PC-3 (cell line): ENCODE results near the gene PTGIS. TPM values are rescaled to one million over a fixed set of nuclear protein-coding genes. Genes with fewer than 3 reads are reported as not detected.

Experiments
- ATAC-seq: fragments of 200-7000 bp; cut with Tn5 transposase; 2 replicates; pipeline ENCODE4 v1.9.1; 2020; ENCODE audit warnings: mild to moderate bottlenecking, moderate library complexity
- BruUV-seq: library from RNA; stranded (reverse); fragments of 400-500 nt; replicated peaks from 2 replicates; lab custom pipeline; 2021; lab: Mats Ljungman, UMichigan
- CTCF ChIA-PET: fragments of 300-600 bp; sonication (Branson Sonifier 250); formaldehyde crosslinking; loops from one replicate; lab custom pipeline; 2022; ENCODE audit warnings: antibody characterized with exemption; lab: Charles Lee
- POLR2A ChIA-PET: fragments of 300-600 bp; sonication (Branson Sonifier 250); formaldehyde crosslinking; loops from one replicate; lab custom pipeline; 2022; ENCODE audit warnings: antibody characterized with exemption; ENCODE audit not compliant: unreplicated experiment; lab: Charles Lee
- DNase-seq: peaks from one replicate; pipeline ENCODE4 v3.0.0-alpha.2; 2015
- H2AFZ ChIP-seq: fragments of 300-600 bp; sonication (generic); 2 replicates; pipeline ENCODE4 v1.6.0; 2016; ENCODE audit warnings: antibody characterized with exemption, low read length
- H3F3A ChIP-seq: fragments of 300-600 bp; sonication (generic); one replicate; pipeline ENCODE4 v1.6.0; 2017; ENCODE audit warnings: antibody characterized with exemption, low read length, control low read depth, mild to moderate bottlenecking; ENCODE audit not compliant: unreplicated experiment
- H3K27ac ChIP-seq: fragments of 300-600 bp; sonication (generic); 2 replicates; pipeline ENCODE4 v1.5.1; 2016; ENCODE audit warnings: mild to moderate bottlenecking, low read length
- H3K27me3 ChIP-seq: fragments of 300-600 bp; sonication (generic); 2 replicates; pipeline ENCODE4 v1.6.1; 2016; ENCODE audit warnings: low read length, mixed read lengths
- H3K36me3 ChIP-seq: fragments of 300-600 bp; sonication (generic); 2 replicates; pipeline ENCODE4 v1.6.1; 2016; ENCODE audit warnings: low read depth, mixed run types, low read length, mixed read lengths
- H3K4me1 ChIP-seq: fragments of 300-600 bp; sonication (generic); 2 replicates; pipeline ENCODE4 v1.5.1; 2016; ENCODE audit warnings: low read length; ENCODE audit not compliant: insufficient read depth
- H3K4me2 ChIP-seq: fragments of 300-600 bp; sonication (generic); 2 replicates; pipeline ENCODE4 v1.6.0; 2016; ENCODE audit warnings: low read length
- H3K4me3 ChIP-seq: fragments of 300-600 bp; sonication (generic); 2 replicates; pipeline ENCODE4 v1.5.1; 2016; ENCODE audit warnings: mild to moderate bottlenecking, low read length, mixed read lengths
- H3K79me2 ChIP-seq: fragments of 300-600 bp; sonication (generic); 2 replicates; pipeline ENCODE4 v1.6.1; 2017; ENCODE audit warnings: low read length, mixed read lengths
- H3K9ac ChIP-seq: fragments of 300-600 bp; sonication (generic); 2 replicates; pipeline ENCODE4 v1.6.0; 2016; ENCODE audit warnings: mild to moderate bottlenecking, low read length
- H3K9me2 ChIP-seq: fragments of 300-600 bp; sonication (generic); replicated peaks from 2 replicates; pipeline ENCODE4 v1.6.1; 2016; ENCODE audit warnings: mixed run types, low read length, mixed read lengths
- H3K9me3 ChIP-seq: fragments of 300-600 bp; sonication (generic); 2 replicates; pipeline ENCODE4 v1.6.1; 2016; ENCODE audit warnings: low read length, mixed read lengths
- H4K20me1 ChIP-seq: fragments of 300-600 bp; sonication (generic); 2 replicates; pipeline ENCODE4 v1.6.1; 2016; ENCODE audit warnings: low read length, mixed read lengths
- CTCF ChIP-seq: fragments of 300-600 bp; sonication (generic); conservative IDR thresholded peaks from 2 replicates; pipeline ENCODE4 v1.5.1; 2017; ENCODE audit warnings: antibody characterized with exemption, low read depth, mild to moderate bottlenecking, low read length
- EZH2 ChIP-seq: fragments of 300-600 bp; sonication (generic); IDR thresholded peaks from one replicate; pipeline ENCODE4 v1.6.1; 2017; ENCODE audit warnings: antibody characterized with exemption, mild to moderate bottlenecking, low read length; ENCODE audit not compliant: unreplicated experiment
- EZH2phosphoT487 ChIP-seq: fragments of 300-600 bp; sonication (generic); IDR thresholded peaks from 2 replicates; pipeline ENCODE4 v1.6.1; 2018; ENCODE audit warnings: mild to moderate bottlenecking, antibody characterized with exemption, low read length, borderline replicate concordance
- intact Hi-C: fragments of 100-400 bp; cut with micrococcal nuclease; formaldehyde crosslinking; loops from 2 replicates; pipeline ENCODE4 v1.9.0; 2023
- total RNA-seq: library from RNA; depleted of rRNA; stranded (reverse); fragments of >200 nt; gene quantifications from 2 replicates; pipeline ENCODE4 v1.2.3, GENCODE V29; 2014

PTGIS gene
- total RNA-seq, 1 experiment from 2014 or later, result 0.18 TPM

- no peak overlapping the region for H3K27ac ChIP-seq
- CTCF ChIA-PET, result no interaction called here
- ATAC-seq, result no peak
- H3K9me3 ChIP-seq, result no peaks in the 10 kb centered on the region
- no peak overlapping the region for H3K9ac ChIP-seq
- DNase-seq, result no peak
- POLR2A ChIA-PET, result no interaction called here
- no peaks in the 10 kb centered on the region for H3K4me1 ChIP-seq
- no peaks in the 10 kb centered on the region for H4K20me1 ChIP-seq
- no peak overlapping the region for H2AFZ ChIP-seq
- TF ChIP-seq CTCF (no peak), EZH2 (no peak), EZH2phosphoT487 (no peak)
- no peaks in the 10 kb centered on the region for H3K9me2 ChIP-seq
- no peaks in the 10 kb centered on the region for H3F3A ChIP-seq
- H3K36me3 ChIP-seq, result no peaks in the 10 kb centered on the region
- H3K27me3 ChIP-seq, result peaks cover 66% of the 10 kb centered on the region
- BruUV-seq, result no TSS peak
- H3K4me2 ChIP-seq, result no peak overlapping the region
- H3K4me3 ChIP-seq, result no peak overlapping the region
- H3K79me2 ChIP-seq, result no peaks in the 10 kb centered on the region
- intact Hi-C loops, result no loop called here
Observed at GRCh38 chr20:49476016-49476355, 92.0 kb downstream of the PTGIS start.

- POLR2A ChIA-PET, result no interaction called here
- peaks cover 72% of the 10 kb centered on the region for H3K27me3 ChIP-seq
Observed at GRCh38 chr20:49475292-49476015, 92.5 kb downstream of the PTGIS start.

More at GRCh38 chr20:49475292-49476015, 92.5 kb downstream of the PTGIS start:
- H2AFZ ChIP-seq, result no peak overlapping the region
- no peaks in the 10 kb centered on the region for H3F3A ChIP-seq
- intact Hi-C loops, result no loop called here
- no peak overlapping the region for H3K27ac ChIP-seq
- H3K79me2 ChIP-seq, result no peaks in the 10 kb centered on the region
- H3K9me3 ChIP-seq, result no peaks in the 10 kb centered on the region
- TF ChIP-seq EZH2, result no peak
- TF ChIP-seq EZH2phosphoT487, result no peak
- TF ChIP-seq CTCF, result no peak
- CTCF ChIA-PET, result no interaction called here
- BruUV-seq, result no TSS peak
- H3K4me3 ChIP-seq, result no peak overlapping the region
- ATAC-seq (no peak), DNase-seq (no peak)
- H3K9ac ChIP-seq, result no peak overlapping the region
- H4K20me1 ChIP-seq, result no peaks in the 10 kb centered on the region
- H3K4me2 ChIP-seq, result no peak overlapping the region
- H3K4me1 ChIP-seq, result no peaks in the 10 kb centered on the region
- no peaks in the 10 kb centered on the region for H3K36me3 ChIP-seq
- no peaks in the 10 kb centered on the region for H3K9me2 ChIP-seq
